Inflammatory macrophage (primary cell): ENCODE data around the gene ZNF665.
"Not testable (repeated sequence)": the region's sequence is repeated elsewhere in the genome, so short reads cannot be mapped to it uniquely, and the experiment has no call there.

Experiments used
- DNase-seq, 2 donors: peaks; one replicate each; pipeline ENCODE4 v3.0.0-alpha.2; 2020 to 2022

ZNF665 gene

DNA sequence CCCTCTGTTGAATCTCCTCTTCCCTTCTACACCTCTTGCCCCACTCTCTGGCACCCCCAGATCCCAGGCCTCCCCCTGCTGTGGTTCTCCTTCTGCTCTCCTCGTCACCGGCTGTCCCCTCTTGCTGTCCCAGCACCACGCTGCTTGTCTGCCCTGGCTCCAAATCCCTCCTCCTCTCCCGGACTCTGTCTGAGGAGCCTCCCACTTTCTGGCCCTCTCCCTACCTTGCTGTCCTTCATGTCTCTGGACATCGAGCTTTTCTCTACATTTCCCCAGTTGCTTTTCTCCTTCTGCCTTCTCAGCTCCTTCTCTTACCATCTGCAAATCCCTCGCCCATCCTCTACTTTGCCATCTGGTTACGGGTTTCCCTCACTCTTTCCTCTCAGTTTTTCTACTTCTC, 35.5 kb downstream of the ZNF665 start:
- no peak for DNase-seq

DNA sequence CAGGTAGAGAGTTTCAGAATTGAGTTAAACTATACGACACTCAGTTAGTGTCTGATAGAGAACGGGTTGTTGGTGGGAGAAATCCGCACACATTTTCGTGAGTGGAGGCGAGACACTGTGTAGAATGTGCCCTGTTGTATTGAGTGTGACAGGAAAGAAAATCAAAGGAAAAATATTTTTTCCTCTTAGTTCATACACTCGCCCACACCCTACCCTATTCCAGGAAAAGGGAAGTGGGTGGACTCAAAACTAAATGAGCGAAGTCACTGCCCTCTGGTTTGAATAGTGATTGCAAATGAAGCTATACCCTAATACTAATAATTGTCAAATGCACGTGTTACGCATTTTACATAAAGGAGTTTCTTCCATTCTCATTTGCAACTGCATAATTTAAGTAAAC, 36.3 kb downstream of the ZNF665 start:
- peak; percentile 59 to 62 for DNase-seq

DNA sequence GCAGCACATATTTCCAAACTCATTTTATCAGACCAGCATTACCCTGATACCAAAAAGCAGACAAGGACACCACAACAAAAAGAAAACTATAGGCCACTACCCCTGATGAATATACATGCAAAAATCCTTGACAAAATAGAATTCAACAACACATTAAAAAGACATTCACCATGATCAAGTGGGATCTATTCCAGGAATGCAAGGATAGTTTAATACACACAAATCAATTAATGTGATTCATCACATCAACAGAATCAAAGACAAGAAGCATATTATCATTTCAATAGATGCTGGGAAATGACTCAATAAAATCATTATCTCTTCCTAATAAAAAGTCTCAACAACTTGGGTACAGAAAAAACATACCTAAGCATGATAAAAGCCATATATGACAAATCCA, 45.5 kb downstream of the ZNF665 start:
- DNase-seq, result no peak

DNA sequence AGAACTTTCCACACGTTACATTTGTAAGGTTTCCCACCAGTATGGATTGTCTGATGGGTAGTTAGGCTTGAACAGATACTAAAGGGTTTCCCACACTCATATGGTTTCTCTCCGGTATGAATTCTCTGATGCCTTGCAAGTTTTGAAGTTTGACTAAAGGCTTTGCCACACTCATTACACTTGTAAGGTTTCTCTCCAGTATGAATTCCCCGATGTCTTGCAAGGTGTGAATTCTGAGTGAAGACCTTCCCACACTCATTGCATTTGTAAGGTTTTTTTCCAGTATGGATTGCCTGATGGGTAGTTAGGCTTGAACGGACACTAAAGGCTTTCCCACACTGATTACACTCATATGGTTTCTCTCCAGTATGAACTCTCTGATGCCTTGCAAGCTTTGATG, 52.8 kb downstream of the ZNF665 start:
- DNase-seq, result no peak

DNA sequence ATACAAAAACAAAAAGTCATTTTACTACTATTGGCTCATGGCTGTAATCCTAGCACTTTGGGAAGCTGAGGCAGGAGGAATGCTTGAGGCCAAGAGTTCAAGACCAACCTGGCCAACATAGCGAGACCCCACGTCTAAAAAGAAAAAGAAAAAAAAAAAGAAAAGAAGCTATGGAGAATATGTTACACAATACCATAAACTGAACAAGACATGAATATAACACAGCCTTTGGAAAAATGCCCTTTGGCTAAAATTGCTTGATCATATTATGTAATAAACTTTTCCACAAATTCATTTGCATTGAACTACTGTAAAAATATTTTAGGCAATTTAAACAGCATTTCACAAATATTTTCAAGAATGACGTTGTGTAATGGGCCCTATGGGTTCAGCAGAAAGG, 56.7 kb downstream of the ZNF665 start:
- no peak for DNase-seq

DNA sequence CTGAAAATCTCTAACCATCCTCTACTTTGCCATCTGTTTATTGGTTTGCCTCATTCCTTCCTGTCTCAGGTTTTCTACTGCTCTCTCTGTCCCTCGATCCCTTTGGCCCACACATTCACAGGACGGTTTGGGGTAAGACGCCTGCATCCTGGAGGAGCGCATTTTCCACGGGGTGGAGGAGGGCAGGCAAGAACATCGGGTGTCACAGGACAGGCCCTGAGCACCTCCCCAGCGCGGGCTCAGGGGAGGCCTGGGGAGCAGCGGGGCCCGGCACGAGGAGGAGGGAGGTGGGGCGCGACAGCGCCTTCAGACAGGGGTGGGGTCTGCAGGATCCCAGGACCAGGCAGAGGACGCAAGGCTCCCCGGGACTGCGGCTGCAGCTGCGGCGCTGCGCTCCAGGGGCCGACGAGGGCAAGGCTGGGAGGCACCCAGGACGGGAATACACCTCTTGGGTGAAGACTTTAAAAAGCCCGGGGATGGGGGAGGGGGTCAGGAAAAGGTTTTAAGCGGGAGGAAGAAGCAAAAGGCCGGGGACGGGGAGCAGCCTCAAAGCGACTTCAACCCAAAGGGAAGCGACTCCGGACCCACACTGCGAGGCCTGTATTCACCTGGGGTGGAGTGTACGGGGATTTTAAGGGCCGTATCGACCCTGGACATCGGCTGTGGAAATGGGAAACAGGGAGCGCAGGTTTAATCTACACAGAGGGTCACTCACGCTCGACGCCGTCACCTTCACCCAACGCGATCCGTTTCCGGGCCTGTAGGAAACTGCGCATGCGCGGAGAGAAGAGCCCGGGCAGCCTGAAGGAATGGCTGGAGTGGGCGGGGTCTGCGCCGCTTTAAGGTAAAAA, 60.8 kb downstream of the ZNF665 start, which contains the start of gene ZNF415:
ZNF415 (minus strand) TSS at position 770 of the 851 bp plus-strand sequence. CDS start 10,234 bp downstream, outside the sequence.
- DNase-seq, result peak; percentile 21 to 53

DNA sequence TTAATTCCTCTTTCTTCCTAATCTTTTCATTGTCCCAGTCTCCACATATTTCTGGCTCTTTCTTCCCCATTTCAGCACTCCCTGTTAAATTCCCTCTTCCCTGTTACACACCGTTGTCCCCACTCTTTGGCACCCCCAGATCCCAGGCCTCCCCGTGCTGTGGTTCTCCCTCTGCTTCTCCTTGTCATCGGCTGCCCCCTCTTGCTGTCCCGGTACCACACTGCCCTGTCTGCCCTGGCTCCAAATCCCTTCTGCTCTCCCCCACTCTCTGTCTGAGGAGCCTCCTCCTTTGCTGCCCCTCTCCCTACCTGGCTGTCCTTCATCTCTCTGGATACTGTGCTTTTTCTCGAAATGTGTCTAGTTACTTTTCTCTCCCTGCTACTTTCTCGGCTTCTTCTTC, 61.4 kb downstream of the ZNF665 start:
- no peak for DNase-seq

DNA sequence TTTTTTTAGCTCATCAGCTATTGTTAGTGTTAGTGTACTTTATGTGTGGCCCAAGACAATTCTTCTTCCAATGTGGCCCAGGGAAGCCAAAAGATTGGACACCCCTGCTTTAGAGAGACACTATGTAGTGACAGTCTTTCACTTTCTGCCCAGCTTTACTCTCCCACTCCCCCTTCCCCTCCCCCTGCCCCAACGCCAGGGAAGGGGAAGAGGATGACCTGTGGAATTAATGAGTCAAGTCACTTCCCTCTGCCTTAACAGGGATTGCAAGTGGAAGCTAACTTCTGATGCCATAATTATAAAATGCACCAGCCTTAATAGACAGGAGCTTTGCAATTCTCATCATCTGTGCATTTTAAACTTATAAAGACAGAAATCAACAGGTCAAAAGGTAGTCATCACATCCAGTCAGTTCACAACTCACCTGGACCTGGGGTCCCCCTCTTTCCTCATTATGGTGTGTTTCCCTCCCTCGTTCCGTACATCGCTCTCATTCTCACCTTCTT, 62.0 kb downstream of the ZNF665 start:
- peak in 1 of 2 donors; percentile 2 for DNase-seq

DNA sequence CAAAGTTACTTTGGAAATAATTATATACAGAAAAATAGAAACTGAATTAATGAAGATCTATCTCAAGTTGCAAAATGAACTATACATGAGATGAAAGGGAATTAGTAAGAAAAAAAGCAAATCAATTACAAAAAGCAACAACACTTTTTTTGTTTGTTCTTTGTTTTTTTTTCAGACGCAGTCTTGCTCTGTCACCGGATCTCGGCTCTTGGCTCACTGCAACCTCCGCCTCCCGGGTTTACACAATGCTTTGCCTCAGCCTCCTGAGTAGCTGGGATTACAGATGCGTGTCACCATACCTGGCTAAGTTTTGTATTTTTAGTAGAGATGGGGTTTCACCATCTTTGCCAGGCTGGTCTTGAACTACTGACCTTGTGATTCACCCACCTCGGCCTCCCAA, 62.7 kb downstream of the ZNF665 start:
- DNase-seq, result no peak

DNA sequence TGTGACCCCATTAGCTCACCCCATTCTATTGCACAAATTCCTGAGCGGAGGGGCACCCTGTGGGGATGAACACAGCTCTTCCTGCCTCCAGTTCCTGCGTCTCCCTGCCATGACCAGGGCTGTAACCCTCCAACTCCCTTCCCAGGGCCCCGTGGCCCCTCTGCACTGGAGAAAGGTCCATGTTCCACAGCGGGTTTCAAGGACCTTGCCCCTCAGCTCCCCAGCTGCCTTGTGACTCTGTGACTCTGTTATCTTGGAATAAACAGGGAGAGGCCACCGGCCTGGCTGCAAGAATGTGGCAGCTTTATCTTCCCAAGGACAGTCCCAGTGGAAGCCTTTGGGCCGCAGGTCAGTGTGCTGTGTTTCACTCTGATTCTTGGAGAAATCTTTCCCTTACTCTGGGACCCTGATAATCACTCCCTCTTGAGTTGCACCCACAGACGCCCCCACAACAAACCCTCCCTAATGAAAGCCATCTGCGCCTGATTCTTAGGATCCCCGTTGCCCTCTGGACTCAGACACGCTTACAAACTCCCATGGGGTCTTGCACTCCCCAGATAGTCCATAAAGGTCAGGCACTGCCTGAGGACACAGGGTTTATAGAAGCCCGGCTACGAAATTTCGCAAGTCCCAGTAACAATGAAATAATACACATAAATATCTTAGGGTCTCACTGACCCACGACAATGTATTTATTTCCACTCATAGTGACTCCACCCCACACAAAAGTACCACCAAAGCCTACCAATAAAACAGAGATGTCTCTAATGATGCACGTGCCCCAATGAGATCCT, 66.2 kb downstream of the ZNF665 start:
- DNase-seq, result not testable (repeated sequence)

DNA sequence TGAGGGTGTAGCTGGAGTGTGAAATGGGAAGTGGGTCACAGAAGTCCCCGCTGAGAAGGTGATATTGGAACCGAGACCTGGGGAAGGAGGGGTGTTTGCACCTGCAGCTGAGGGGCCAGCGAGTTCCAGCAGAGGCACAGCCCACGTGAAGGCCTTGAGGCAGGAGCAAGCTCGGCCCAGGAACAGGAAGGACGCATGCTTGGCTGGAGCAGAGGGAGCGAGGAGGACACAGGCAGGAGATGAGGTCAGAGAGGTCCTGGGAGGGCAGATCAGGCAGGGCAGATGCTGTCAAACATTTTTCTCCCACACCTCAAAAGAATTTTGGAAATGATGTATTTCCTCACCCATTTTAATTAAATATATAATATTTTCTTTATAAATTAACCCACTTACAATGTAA, 69.8 kb downstream of the ZNF665 start:
- DNase-seq, result no peak
